HG02759 (cell line): ENCODE results near the gene FANCB.

ENCODE experiments used
- ATAC-seq: cut with Tn5 transposase; IDR thresholded peaks from one replicate; pipeline ENCODE4 v1.9.1; 2021; ENCODE audit warnings: mild to moderate bottlenecking, moderate library complexity; ENCODE audit not compliant: unreplicated experiment

Gene FANCB

DNA sequence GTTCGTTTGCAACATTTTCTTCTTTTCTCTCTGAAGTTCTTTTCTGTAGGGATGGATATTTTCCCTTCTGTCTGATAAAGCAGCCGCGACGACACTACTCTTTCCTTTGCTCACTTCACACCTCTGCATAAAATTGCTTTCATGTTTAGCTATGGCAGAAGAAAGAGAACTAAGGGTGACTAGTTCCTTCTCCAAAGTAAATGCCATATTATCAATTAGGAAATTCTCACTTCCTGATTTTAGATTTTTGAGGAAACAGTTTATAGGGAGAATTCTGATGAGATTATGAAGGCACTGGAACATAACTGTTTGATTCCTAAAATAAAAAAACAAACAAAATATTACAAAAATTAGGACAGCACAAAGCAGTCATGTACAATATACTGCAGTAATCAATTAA lies 29.2 kb downstream of the FANCB start:
- ATAC-seq, result no peak

DNA sequence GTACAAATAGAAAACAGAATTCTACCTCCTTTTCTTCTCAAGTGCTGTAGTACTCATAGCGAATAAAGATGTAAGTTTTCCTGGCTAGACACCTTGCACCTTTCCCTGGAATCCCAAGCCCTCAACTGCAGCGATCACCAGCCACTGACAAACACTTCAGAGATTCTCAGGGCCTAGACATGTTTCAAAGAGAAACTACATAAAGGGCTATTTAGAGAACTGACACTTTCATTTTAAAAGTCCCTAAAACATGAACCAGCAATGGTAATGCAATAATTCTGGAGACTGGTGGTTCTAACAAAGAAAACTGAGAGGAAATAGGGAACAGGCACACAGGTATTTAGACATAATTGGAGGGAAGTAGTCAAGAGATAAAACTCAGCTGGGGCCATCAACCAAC lies 35.7 kb downstream of the FANCB start:
- ATAC-seq, result no peak

DNA sequence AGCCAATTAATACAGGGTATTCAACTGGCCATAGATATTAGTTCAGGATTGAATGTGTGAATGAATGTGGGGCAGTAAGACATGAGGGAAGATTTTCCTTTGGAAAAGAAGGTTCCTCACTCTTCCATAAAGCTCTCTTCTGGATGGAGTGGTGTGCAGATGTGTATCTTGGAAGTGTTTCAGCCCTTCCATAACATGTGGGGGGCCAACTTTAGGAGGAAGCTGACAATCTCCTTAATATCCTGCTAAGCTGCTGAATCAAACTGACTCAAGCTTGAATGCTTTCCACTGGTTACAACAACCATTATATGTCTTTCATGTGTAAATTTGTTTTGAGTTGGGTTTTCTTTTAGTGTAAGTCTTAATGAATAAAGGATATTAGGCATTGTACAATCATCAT lies 40.3 kb downstream of the FANCB start:
- no peak for ATAC-seq

DNA sequence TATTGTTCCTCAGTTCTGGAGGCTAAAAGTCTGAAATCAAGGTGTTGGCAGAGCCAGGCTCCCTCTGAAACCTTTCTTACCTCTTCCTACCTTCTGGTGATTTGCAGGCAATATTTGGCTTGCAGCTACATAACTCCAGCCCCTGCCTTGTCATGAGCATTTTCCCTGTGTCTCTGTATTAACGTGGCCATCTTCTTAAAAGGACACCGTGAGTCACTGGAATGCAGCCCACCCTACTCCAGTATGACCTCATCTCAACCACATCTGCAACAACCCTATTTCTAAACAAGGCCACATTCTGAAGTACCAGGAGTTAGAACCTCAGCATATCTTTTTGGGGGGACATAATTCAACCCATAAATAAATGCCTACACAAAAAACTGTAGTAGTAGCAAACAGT lies 40.7 kb downstream of the FANCB start:
- no peak for ATAC-seq

DNA sequence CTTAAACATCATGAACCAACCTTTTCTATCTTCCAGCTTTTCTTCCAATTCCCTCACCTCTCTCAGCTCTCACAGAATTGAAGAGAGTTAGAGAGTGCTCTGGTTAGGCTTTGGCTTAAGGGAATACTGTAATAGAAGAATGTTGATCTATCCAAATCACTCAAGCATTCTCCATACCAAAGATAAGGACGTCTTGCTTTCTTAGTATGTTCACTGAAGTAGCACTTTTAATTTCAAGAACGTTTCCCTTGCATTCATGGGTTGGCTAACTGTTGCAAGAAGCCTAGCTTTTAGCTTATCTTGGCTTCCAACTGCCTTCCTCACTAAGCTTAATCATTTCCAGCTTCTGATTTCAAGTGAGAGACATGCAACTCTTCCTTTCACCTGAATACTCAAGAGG lies 43.2 kb downstream of the FANCB start:
- ATAC-seq, result no peak

DNA sequence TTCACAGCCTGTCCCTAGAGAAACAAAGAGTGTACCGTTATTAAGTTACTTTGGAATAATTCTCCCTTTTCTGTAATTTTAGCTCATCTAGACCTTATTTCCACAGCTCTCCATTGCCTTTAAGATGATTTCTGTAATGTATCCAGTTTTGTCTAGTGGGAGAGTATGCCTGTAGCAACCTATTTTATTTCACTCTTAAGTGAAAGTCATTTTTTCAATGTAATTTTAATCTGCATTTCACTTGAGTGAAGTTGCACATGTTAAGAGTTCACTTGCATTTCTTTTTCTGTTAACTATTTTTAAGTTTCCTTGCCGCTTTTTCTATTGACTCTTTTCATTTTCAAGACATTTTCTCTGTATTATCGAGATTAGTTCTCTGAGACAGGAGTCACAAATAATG lies 46.5 kb downstream of the FANCB start:
- ATAC-seq, result no peak

DNA sequence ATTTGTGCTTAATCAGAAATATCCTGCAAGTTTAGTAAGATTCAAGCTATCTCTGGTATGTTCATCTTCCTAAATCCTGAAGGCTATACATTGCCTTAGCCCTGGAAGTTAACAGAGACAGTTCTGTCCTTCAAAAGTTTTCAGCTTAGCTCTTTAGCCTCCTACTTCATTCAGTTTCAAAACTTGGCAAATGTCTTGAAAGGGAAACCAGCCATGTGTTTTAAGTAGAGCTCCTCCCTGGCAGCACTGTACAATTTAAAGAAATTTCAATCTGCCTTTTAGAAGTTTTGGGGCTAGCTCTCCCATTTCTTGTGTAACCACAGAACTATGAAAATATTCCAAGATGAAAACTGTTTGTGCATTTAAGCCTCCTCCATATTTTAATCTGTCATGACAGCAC lies 47.0 kb downstream of the FANCB start:
- ATAC-seq, result no peak

DNA sequence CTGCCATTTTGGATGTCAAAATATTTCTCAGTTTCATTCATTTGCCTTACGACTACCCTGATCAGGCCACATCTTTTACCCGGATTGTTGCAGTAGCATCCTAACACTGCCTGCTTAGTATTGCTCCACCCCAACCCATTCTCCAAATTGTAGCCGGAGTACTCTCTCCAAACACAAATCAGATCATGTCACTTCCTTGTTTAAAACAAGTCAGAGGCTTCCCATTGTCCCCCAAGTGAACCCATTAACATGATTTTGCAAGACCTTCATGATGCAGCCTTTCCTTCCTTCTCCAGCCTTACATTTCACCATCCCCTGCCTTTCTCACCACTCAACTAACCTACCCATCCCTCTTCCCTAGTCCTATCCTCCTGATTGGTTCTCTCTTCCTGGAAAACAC lies 53.1 kb downstream of the FANCB start:
- ATAC-seq, result no peak

DNA sequence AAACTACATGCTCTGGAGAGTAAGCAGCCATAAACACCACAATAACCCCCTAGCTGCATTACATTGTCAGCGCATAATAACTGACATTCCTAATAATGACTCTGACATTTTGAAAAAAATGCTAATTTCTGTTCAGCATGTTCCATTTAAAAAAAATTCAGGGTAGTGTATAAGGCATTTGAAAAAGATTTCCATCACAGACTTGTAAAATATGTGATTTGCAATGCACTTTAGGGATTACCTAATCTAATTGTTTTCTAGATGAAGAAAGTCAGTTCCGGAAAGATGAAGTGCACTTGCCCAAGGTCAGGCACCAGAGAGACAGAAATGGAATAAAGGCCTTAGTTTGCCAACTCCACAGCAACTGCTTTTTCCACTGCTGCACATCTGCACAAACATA lies 55.3 kb downstream of the FANCB start:
- ATAC-seq, result no peak

DNA sequence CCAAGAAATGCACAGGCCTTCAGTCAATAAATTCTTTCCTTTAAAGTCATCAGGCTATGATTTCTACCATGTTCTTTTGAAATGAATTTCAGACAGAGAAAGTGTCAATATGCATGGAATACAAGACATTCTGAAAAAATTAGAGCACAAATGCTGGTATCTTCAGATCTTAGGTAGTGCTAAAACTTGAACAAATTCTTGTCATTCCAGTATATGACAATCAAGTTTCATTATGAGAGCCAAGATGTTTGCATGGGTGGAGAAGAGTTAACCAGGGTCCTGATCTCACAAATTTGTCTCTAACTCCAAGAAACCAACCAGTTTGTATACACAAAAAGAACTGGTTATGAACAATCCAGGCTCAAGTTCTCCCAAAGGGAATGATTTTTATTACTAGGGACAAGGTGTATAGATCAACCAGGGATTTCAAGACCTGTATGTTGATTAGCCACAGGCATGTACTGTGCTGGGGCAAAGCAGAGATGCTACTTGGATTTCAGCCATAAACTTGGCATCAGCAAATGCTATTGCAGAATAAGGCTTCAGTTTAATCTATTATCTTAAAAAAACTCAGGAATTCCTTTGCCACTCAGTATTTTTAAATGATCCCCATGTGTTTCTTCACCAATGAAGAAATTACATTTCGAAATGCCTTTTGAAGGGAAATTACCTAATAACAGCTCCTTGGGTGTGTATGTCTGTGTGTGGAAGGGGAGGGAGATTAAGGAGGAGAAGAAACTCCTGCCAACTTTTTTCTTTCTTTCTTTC lies 69.7 kb downstream of the FANCB start:
- no peak for ATAC-seq

DNA sequence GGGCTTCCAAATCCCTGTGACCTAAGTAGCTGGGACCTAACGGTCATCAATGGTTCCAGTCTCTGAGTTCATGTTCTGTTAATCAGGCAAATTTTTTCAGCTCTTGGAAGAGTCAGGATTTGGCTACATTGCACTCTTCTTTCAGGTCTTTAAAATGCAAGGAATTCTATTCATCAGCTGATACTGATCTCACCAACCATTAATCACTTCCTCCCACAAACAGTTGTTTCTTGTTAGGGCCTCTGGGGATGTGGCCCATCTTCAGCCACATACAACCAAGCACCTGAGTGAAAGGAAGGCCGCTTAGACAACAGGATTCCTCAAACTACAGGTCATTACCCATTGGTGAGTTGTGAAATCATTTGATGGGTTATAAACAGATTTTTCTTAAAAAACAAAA lies 71.7 kb downstream of the FANCB start:
- ATAC-seq, result no peak

DNA sequence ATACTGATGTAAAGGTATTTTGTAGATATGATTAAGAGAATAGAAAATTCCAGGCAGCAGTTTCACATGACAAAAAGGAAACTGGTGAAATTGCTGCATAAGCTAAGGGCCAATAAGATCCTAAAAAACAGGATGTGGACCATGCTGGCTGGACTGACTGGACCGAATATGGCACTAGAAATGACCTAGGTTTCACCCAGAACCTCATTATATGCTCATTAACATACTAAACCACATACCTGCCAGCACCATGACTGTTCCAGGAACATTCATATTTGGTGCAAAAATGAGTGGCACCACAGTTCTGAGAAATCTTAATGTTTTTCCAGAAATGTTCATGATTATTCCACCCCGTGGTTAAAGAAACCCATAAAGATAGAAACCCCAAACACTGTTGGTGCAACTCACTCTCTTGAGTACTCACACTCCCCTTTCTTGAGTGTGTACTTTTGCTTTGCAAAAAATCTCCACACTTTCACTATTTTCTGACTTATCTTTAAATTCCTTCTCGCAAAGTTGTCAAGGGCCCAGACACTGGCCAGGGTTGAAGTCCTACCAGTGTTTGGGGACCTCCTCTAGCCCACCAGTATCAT lies 74.0 kb downstream of the FANCB start:
- no peak for ATAC-seq
